Measurements from ENCODE around the gene PIGN.

The PIGN gene, protein sequence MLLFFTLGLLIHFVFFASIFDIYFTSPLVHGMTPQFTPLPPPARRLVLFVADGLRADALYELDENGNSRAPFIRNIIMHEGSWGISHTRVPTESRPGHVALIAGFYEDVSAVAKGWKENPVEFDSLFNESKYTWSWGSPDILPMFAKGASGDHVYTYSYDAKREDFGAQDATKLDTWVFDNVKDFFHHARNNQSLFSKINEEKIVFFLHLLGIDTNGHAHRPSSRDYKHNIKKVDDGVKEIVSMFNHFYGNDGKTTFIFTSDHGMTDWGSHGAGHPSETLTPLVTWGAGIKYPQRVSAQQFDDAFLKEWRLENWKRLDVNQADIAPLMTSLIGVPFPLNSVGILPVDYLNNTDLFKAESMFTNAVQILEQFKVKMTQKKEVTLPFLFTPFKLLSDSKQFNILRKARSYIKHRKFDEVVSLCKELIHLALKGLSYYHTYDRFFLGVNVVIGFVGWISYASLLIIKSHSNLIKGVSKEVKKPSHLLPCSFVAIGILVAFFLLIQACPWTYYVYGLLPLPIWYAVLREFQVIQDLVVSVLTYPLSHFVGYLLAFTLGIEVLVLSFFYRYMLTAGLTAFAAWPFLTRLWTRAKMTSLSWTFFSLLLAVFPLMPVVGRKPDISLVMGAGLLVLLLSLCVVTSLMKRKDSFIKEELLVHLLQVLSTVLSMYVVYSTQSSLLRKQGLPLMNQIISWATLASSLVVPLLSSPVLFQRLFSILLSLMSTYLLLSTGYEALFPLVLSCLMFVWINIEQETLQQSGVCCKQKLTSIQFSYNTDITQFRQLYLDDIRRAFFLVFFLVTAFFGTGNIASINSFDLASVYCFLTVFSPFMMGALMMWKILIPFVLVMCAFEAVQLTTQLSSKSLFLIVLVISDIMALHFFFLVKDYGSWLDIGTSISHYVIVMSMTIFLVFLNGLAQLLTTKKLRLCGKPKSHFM

GRCh38 chr18:62186774-62187542 lies at the start of gene PIGN, which contains the start of gene RELCH:
TSS of gene PIGN (minus strand) at chr18:62187056. CDS start at chr18:62161353, 25,703 bp downstream.
TSS of gene RELCH (plus strand) at chr18:62187255. CDS start at chr18:62187506, 251 bp downstream.
- peak; percentile 92 for FAIRE-seq

DNA sequence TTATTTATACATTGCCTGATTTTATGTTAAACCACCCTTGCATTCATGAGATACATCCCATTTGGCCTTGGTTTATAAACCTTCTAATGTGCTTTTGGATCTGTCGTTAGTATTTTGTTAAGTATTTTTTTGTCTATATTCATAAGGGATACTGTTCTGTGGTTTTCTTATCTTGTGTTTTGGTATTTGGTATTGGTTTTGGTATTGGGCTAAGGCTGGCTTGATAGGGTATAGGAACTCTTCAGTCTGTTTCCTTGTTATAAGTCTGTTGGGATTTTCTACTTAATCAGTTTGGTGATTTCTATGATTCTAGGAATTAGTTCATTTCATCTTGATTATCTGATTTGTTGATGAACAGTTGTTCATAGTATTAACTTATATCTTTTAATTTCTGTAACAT lies 49.4 kb upstream of the PIGN start:
- FAIRE-seq: peak; percentile 9

DNA sequence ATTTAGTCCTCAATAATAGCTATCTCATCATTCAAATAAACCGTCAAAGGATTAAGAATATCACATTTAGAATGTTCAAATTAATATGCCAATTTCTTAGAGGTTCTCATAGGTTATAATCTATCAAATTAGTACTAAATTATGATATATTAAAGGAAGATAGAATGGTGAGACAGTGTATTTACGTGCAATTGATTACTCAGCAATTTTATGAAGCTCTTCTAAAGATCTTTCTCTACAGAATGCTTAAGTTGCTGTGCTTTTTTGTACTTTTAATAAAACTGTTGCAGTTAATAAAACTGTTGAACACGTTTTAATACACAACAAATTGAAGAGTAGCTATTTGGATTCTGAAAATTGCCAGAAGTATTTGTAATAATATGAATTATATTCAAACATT lies 39.2 kb upstream of the PIGN start:
- no peak for FAIRE-seq

- no peak for FAIRE-seq
Observed at GRCh38 chr18:62224229-62224628, 37.4 kb upstream of the PIGN start.

DNA sequence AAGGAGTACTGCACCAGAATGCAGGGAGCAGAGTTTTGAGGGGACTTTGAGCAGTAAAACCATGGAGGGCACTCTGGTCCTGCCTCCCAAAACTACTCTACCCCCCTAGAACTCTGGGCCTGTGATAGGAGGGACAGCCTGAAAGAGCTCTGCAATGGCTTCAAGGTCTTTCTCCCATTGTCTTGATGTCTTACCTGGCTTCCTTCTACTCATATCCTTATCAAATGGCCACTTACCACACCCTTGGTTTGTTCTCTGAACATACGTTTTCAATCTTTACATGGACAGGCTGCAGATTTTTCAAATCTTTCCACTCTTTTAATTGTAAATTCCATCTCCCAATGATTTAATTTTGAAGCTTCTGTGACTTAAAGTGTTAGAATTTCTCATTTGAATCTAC lies 27.9 kb upstream of the PIGN start:
- no peak for FAIRE-seq

- FAIRE-seq: no peak
Observed at GRCh38 chr18:62211325-62211828, 24.5 kb upstream of the PIGN start.

GRCh38 chr18:62210138-62210537 lies 23.3 kb upstream of the PIGN start:
- FAIRE-seq: no peak

DNA sequence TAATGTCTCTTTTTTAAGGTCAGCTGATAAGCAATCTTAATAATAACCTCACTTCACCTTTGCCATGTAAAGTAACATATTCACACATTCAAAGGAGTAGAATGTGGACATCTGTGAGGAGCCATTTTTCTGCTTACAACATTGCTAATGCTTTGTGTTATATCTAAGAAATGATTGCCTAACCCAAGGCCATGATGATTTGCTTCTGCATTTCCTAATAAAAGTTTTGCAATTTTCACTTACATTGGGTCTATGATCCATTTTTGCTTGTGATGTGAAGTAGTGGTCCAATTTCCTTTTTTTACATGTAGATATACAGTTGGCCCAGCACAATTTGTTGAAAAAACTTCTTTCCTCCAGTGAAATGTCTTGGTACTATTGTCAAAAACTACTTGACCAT lies 22.2 kb upstream of the PIGN start:
- no peak for FAIRE-seq

- FAIRE-seq: no peak
Observed at GRCh38 chr18:62206593-62206992, 19.7 kb upstream of the PIGN start.

GRCh38 chr18:62205824-62206223 lies 19.0 kb upstream of the PIGN start:
- FAIRE-seq: no peak

DNA sequence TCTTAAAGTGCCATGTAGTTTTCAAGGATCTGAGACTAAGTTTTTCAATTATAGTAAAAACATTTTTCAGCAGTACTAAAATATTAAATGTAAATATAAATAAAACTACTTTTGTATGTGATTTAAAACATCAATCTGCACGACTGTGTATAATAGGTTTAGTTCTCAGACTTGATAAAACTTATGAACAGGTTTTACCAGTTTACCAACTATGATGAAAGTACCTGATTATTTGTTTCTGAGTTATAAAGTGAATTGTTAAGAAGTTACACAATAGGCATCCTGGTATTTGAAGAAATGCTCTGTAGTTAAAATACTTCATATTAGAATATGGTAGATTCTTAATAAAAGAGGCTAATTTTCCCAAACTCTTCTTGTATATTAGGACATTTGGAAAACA lies 15.0 kb upstream of the PIGN start:
- peak; percentile 40 for FAIRE-seq

- no peak for FAIRE-seq
Observed at GRCh38 chr18:62200121-62200914, 13.5 kb upstream of the PIGN start.

DNA sequence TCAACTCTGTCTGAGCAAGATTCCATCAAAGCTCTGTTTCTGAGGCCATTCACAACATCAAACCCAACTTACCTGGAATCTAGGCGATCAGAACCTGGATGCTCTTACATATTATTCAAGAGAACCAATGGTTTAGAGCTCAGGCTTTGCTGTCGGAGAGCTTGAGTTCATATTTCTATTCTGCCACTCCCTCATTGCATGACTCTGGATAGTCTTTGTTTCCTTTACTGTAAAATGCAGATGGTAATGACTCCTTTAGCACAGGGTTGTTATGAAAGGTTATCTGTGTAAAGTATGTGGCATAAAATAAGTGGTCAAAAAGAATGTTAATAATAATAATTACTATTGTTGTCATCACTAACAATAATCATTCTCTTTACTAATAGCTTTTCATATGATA lies 12.8 kb upstream of the PIGN start:
- FAIRE-seq: no peak

GRCh38 chr18:62198259-62198658 lies 11.4 kb upstream of the PIGN start:
- FAIRE-seq: no peak

DNA sequence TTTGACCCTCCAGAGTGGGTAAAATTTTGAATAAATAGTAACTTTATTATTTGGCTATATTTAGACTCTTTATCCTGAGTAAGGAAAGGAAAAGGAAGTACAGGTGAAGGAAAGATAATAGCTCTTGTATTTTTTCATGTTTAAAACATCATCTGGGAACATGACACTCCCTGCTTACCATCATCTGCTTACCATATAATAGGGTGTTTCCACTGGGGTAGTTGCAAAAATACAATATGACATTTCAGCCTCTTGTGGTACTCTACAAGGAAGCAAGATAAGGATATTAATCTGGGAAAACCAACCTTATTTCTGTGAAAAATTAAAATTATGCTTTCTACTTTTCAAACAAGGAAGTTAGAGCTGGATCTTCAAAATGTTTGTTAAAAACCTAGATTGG lies 10.1 kb upstream of the PIGN start:
- no peak for FAIRE-seq

GRCh38 chr18:62196079-62196478 lies 9.2 kb upstream of the PIGN start:
- FAIRE-seq: no peak

GRCh38 chr18:62189208-62189607 lies 2.4 kb upstream of the PIGN start:
- FAIRE-seq: no peak

- no peak for FAIRE-seq
Observed at GRCh38 chr18:62187543-62188510, 971 bp upstream of the PIGN start.

DNA sequence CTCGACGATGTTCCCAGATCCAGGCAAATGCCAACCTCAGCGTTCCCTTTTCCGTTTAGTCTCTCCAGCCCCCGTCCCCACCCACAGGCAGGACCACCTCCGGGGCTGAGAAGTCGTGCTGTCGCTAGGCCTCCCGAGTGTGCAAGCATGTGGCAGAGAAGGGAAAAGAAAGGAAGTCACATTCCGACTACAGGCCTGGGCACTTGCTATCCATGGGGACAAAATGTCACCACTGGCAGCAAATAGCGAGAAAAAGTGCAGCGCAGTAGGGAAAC lies 420 bp downstream of the PIGN start:
- FAIRE-seq: no peak

GRCh38 chr18:62183578-62184195 lies 3.2 kb downstream of the PIGN start:
- FAIRE-seq: peak; percentile 96

- no peak for FAIRE-seq
Observed at GRCh38 chr18:62182220-62182619, 4.6 kb downstream of the PIGN start.
